ENCODE results near the gene DLGAP1. TPM values are rescaled to one million over a fixed set of nuclear protein-coding genes. Genes with fewer than 3 reads are reported as not detected.

The DLGAP1 gene
- total and polyA plus RNA-seq, 2 of the 8 experiments (the other 6 are each of a cell fraction or from before 2014, with no cell fraction given): 11.8 to 16.9 TPM

DNA sequence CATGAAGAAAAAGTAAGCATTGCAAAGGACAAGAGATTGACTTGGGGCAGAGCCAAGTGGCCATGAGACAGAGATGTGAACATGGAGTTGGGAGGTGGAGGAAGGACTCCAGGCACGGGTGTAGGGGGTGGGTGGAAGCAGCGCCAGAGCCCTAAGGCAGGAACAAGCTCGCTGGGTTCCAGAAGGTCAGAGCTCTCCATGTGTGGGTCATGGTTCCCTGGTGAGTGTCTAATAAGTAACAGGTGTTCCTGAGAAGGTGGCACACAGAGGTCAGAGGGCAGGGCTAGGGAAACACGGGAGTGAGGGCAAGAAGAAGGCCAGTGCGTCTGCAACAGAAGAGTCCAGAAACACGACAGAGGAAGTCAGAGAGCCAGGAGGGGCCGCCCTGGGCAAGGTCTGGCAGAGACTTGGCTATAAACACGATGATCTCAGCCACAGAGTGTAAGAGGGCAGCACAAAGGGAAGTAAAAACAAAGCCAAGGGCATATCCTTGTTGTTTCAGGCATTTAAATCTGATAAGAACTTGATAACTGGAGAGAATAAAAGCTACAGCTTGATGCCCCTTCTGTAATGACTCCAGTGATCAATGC, 744.3 kb downstream of the DLGAP1 start:
- Histone ChIP-seq H2BK120ac (replicated peaks; ENCODE audit: low read depth, low read length) (no peak overlapping the region), H3K23me2 (ENCODE audit: low read depth, low read length) (no peaks in the 10 kb centered on the region), H3K9me3 (ENCODE audit: insufficient read depth in 2 of 2, low read depth in 1 of 2, low read length in 1 of 2) (no peaks in the 10 kb centered on the region), H3K4ac (replicated peaks; ENCODE audit: insufficient read length, low read depth, low read length) (no peak overlapping the region), H3K4me1 (replicated peaks in 1 of 4; ENCODE audit: control insufficient read depth in 3 of 4, insufficient read depth in 4 of 4, low read length in 3 of 4) (no peaks in the 10 kb centered on the region), H2BK20ac (ENCODE audit: low read length) (no peak overlapping the region), H2BK15ac (ENCODE audit: low read length) (no peak overlapping the region), H3K27me3 (replicated peaks in 1 of 4; ENCODE audit: control insufficient read depth in 3 of 4, extremely low read depth in 1 of 4, insufficient read depth in 3 of 4, low read length in 3 of 4) (no peaks in the 10 kb centered on the region), H3K14ac (ENCODE audit: insufficient read length) (no peak overlapping the region), H3K27ac (ENCODE audit: low read depth, low read length) (no peak overlapping the region), H4K91ac (replicated peaks; ENCODE audit: insufficient read length, low read length) (no peak overlapping the region), H3K79me1 (ENCODE audit: low read depth, low read length) (no peaks in the 10 kb centered on the region), H3K56ac (replicated peaks; ENCODE audit: insufficient read length, low read depth, low read length) (no peak overlapping the region), H2BK5ac (ENCODE audit: low read depth, low read length) (no peak overlapping the region), H4K8ac (ENCODE audit: extremely low read depth, insufficient read depth, low read length) (no peak overlapping the region), H4K5ac (ENCODE audit: insufficient read length, low read depth, low read length) (no peak overlapping the region), H3K9ac (replicated peaks in 1 of 4; ENCODE audit: extremely low read depth in 1 of 4, low read depth in 3 of 4, low read length in 3 of 4) (no peak overlapping the region), H3K4me3 (ENCODE audit: extremely low read depth in 1 of 4, insufficient read depth in 2 of 4, low read depth in 3 of 4, low read length in 4 of 4) (no peak overlapping the region), H3K79me2 (ENCODE audit: control insufficient read depth in 1 of 2, insufficient read depth in 2 of 2, low read length in 2 of 2) (no peaks in the 10 kb centered on the region), H2BK12ac (ENCODE audit: low read depth, low read length) (no peak overlapping the region), H3K23ac (ENCODE audit: insufficient read length) (no peak overlapping the region), H3K4me2 (ENCODE audit: insufficient read depth in 1 of 2, low read depth in 2 of 2, low read length in 2 of 2) (no peak overlapping the region), H3K36me3 (ENCODE audit: control insufficient read depth in 2 of 4, insufficient read depth in 4 of 4, low read length in 3 of 4) (no peaks in the 10 kb centered on the region), H2AK5ac (ENCODE audit: low read depth, low read length) (no peak overlapping the region), H4K20me1 (replicated peaks in 1 of 2; ENCODE audit: control insufficient read depth in 1 of 2, insufficient read depth in 2 of 2, low read length in 2 of 2) (no peaks in the 10 kb centered on the region), H2AFZ (ENCODE audit: low read length) (no peak overlapping the region), H3K18ac (ENCODE audit: extremely low read depth, low read length) (no peak overlapping the region)
- 87% methylated on average over 8 of the region's 8 CpGs; no CpG with 5 or more reads in 1 of the 2 experiments for WGBS, 2 experiments (ENCODE audit: extremely low coverage in 1 of 2, insufficient coverage in 1 of 2, insufficient read length in 1 of 2, insufficient replicate concordance in 2 of 2, low coverage in 1 of 2, low lambda C conversion rate in 2 of 2, missing lambda C conversion rate in 1 of 2)
- ChIA-PET CTCF (ENCODE audit: partially characterized antibody) (interaction anchor here (0.8 to 4.6 kb wide), 6 partner anchors 11 to 176 kb away, joined by 3 to 25 read pairs (median 4); no protein-coding TSS in a partner anchor), POLR2A (ENCODE audit: partially characterized antibody) (interaction anchor here (0.9 kb wide), 1 partner anchor 11 kb away, joined by 3 read pairs; no protein-coding TSS in a partner anchor)
- FAIRE-seq (no peak), DNase-seq (ENCODE audit: low read depth in 1 of 2, low spot score in 2 of 2) (no peak)
- TF ChIP-seq EGR1 (IDR thresholded peaks at IDR 0.05; ENCODE audit: borderline replicate concordance, low read depth, low read length): no peak
- TF ChIP-seq SUZ12 (IDR thresholded peaks at IDR 0.05; ENCODE audit: low read length): no peak
- no peak for TF ChIP-seq HDAC2 (IDR thresholded peaks at IDR 0.05; ENCODE audit: borderline replicate concordance in 1 of 2, low read depth in 2 of 2, low read length in 2 of 2)
- TF ChIP-seq, protein P1, sequence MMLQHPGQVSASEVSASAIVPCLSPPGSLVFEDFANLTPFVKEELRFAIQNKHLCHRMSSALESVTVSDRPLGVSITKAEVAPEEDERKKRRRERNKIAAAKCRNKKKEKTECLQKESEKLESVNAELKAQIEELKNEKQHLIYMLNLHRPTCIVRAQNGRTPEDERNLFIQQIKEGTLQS (IDR thresholded peaks at IDR 0.05; ENCODE audit: insufficient read depth, low read depth, low read length): no peak
- TF ChIP-seq YY1 (IDR thresholded peaks at IDR 0.05; ENCODE audit: low read depth, low read length): no peak
- no peak for TF ChIP-seq RXRA (IDR thresholded peaks at IDR 0.05; ENCODE audit: insufficient read depth, low read depth, low read length)
- no peak for TF ChIP-seq GTF2F1 (IDR thresholded peaks at IDR 0.05; ENCODE audit: borderline replicate concordance, low read depth, low read length)
- no peak for TF ChIP-seq TAF1 (IDR thresholded peaks at IDR 0.05; ENCODE audit: low read depth, low read length)
- no peak for TF ChIP-seq KDM5A (IDR thresholded peaks at IDR 0.05; ENCODE audit: low read length)
- TF ChIP-seq RFX5 (IDR thresholded peaks at IDR 0.05; ENCODE audit: borderline replicate concordance, low read depth, low read length): no peak
- TF ChIP-seq, protein P2, sequence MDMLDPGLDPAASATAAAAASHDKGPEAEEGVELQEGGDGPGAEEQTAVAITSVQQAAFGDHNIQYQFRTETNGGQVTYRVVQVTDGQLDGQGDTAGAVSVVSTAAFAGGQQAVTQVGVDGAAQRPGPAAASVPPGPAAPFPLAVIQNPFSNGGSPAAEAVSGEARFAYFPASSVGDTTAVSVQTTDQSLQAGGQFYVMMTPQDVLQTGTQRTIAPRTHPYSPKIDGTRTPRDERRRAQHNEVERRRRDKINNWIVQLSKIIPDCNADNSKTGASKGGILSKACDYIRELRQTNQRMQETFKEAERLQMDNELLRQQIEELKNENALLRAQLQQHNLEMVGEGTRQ (IDR thresholded peaks at IDR 0.05; ENCODE audit: low read length): no peak
